ELF-1 (cell line): ENCODE measurements around the gene FAM111A.

Source experiments
- DNase-seq: peaks from one replicate; pipeline ENCODE4 v3.0.0-alpha.2; 2016; ENCODE audit warnings: low read depth, low spot score

Gene FAM111A

DNA sequence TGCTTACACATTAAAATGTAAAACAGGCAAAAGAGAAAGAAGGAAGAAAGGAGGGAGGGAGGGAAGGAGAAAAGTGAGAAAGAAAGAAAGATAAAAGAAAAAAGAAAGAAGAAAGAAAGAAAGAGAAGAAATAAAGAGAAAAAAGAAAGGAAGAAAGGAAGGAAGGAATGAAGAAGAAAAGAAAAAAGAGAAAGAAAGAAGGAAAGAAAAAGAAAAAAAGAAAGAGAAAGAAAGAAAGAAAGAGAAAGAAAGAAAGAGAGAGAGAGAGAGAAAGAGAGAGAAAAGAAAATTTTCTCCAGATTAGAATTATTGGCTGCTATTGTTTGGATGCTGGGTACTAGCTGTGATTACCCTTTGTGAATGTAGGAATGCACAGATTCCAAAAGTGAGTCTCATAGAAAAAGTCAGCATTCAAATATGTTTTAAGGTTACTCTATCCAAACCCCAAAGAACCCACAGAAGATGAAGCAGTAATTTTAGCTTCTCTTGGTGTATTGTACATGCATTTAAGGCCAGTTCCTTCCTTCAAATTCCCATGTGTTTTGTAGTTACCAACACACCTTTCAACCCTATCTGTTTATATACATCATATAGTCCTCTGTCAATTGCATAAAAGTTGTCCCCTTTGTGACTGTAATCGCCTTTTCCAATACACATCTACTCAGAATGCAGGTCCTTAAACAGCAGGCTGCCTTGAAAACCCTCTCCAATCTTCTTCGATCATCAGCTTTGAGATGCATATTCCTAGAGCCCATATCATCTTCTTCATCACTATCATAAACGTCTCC, 789 bp upstream of the FAM111A start:
- DNase-seq = no peak

DNA sequence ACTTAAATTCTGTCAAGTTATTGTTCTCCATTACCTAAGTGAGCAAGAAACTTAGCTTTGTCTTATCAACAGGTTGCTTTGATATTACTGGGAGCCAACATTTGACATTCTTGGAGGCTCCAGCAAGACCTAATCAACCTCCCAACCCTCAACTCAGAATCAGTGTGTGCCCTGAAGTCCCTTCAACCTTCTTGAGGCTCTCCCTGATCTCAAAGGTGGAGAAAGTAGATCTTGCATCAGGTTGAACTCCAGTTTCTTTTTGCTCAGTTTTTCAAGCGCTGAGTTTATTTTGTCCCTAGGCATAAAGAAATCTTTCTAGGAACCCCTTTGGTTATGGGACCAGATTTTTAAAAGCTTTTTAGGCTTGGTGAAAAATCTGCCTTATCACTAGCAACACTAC, 1.4 kb downstream of the FAM111A start:
- DNase-seq = no peak

DNA sequence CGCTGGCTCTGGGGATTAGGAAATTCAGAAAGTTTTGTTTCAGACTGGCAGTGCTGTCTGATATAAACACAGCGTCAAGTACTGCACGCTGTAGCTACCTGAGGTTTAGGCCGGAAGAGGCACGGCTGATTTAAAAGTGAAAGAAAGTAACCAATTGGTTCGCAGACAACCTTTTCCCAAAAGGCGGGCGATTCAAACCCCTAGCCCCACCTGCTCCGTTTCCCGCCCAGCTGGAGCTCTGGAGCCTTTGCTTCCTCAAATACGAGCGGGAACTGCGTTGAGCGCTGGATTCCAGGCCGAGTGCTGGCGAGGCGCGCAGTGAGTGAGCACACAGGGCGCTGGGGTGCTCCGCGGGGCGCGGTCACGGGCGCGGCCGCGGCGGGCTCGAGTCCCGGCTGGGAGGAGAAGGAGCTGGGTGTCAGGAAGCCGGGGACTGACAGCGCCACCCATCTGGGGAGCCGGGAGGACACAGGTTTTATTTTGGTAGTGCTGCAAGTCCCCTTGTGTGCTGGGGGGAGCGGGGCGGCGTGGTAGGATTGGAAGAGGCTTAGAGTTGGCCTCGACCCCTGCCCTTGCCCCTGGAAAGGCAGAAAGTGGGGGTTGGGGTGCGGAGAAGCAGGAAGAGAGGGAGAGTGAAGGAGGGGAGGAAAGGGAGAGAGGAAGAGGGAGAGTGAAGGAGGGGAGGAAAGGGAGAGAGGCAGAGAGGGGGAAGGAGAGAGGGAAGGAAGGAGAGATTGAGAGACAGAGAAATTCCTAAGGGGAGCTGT, 2.1 kb downstream of the FAM111A start:
- peak; percentile 79 for DNase-seq

DNA sequence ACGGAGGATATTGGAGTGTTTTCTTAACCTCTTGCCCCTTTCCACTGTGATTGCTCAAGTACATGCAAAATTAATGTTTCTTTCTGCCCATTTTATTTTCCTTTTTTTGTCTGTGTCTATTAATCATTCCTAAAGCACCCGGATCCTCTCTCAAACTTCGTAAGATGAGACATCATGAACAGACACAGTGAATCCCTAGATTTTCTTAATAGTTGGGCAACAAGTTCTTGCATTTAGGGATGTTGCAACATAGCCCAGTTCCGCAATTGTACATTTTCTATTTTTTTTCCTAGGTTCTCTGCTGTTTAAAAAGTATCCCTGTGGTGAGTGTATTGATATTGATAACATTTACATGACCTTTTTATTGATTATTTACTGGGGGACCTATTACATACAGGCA, 2.9 kb downstream of the FAM111A start:
- DNase-seq = no peak

DNA sequence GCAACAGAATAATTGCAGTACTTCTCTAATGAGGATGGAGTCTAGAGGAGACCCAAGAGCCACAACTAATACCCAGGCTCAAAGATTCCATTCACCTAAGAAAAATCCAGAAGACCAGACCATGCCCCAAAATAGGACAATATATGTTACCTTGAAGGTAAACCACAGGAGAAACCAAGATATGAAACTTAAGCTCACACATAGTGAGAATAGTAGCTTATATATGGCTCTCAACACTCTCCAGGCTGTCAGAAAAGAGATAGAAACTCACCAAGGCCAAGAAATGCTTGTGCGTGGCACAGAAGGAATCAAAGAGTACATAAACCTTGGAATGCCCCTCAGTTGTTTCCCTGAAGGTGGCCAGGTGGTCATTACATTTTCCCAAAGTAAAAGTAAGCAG, 9.1 kb downstream of the FAM111A start:
- no peak for DNase-seq

- DNase-seq = no peak
These were observed 9.8 kb downstream of the FAM111A start for GRCh38 chr11:59152312-59152951.

GRCh38 chr11:59154610-59155009, 12.0 kb downstream of the FAM111A start:
- DNase-seq = no peak

DNA sequence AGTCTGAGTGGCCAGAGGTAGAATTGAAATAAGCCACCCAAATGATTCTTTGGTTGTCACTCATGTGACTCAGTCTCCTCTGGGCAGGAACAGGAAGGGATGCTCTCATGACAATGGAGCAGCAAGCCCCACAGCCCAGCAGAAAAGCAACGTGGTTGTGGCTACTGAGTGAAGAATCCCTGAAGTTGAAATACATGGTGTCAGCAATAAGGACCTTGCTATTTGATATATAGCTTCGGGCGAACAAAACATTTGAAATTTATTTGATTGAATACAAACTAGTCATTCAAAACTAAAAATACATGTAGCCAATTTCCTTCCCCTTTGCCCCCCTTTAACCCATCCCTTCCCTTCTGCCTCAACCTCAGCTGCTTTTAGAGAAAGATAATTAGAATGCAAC, 14.8 kb downstream of the FAM111A start:
- DNase-seq = no peak

- peak; percentile 69 for DNase-seq
These were observed 15.8 kb downstream of the FAM111A start for GRCh38 chr11:59158206-59159068.

DNA sequence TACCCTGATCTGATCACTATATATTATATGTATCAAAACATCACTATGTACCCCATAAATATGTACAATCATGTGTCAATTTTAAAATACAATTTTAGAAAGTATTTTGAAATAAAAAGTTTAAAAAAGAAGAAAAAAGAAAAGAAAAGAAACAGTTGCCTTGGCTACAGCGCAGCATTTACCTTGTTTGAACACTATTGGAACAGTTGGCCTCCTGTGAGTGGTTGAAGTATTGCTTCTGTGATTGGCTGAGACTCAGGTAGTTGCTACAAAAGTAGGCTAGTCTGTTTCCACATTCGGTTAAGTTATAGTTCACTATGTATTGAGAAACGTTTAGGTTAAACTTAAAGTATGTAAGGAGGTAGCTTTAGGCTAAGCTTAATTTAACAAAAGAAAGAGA, 21.4 kb downstream of the FAM111A start:
- no peak for DNase-seq

DNA sequence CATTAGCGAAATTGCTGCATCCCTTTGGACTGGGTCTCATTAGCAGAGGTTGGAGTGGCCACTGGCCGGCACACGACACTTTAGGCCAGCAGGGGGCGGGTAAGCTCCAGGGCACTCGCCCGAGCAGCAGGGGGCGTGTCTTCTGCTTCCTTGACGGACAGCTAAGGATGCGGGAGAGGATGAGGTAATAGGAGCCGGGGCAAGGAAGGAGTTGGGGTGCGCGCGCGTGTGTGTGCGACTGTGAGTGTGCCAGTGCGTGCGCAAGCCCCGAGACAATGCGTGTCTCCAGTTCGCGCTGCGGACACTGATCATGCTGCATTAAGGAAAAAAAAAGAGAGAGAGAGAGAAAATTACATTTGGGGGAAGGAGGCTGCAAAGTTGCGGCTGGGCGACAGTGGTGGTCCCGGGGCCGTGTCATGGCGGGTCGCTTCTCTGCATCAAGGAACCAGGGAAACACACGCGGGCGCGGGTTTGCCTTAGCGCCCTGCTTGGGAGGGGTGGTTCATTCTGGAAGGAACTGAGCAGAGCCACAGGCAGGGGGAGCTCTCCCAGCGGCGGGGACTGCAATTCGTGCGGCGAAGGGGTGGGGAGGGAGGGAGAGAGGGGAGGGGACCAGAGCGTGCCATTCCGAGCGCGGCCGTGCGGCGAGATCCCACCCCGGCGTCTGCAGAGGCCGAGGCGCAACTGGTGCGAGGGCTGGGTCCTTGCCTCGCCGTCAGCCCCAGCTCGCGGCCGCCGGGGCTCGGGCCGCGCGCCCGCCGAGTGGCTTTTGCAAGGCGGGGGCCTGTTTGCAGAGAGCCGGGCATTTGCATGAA, 29.1 kb downstream of the FAM111A start, which contains the start of gene DTX4:
Gene DTX4 (plus strand): TSS at position 625 of the 815 bp plus-strand sequence. CDS start 464 bp downstream, outside the sequence.
- peak; percentile 97 for DNase-seq

DNA sequence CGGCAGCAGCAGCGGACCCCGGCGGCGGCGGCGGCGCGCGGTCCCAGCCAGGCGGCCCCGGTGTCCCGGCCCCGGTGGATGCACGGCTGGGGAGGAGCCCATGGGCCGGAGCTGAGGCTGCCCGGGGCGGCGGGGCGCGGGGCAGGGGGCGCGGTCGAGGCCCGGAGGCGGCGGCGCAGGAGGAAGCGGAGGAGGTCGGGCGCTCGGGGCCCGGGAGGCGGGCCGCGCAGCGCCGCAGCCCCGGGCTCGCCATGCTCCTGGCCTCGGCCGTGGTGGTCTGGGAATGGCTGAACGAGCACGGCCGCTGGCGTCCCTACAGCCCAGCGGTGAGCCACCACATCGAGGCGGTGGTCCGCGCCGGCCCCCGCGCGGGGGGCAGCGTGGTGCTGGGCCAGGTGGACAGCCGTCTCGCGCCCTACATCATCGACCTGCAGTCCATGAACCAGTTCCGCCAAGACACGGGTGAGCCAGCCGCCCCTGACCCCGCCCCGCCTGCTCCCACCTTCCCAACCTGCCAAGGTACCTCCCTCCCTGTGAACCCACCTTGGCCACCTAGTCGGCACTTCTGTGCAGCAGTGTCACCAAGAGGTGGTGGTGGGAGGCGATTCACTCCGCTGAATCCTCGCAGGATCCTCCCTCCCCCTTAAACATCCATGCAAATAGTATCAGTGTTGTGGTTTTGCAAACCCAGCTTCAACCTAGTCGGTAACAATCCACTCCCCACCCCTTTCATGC, 29.9 kb downstream of the FAM111A start:
- DNase-seq = peak; percentile 46

DNA sequence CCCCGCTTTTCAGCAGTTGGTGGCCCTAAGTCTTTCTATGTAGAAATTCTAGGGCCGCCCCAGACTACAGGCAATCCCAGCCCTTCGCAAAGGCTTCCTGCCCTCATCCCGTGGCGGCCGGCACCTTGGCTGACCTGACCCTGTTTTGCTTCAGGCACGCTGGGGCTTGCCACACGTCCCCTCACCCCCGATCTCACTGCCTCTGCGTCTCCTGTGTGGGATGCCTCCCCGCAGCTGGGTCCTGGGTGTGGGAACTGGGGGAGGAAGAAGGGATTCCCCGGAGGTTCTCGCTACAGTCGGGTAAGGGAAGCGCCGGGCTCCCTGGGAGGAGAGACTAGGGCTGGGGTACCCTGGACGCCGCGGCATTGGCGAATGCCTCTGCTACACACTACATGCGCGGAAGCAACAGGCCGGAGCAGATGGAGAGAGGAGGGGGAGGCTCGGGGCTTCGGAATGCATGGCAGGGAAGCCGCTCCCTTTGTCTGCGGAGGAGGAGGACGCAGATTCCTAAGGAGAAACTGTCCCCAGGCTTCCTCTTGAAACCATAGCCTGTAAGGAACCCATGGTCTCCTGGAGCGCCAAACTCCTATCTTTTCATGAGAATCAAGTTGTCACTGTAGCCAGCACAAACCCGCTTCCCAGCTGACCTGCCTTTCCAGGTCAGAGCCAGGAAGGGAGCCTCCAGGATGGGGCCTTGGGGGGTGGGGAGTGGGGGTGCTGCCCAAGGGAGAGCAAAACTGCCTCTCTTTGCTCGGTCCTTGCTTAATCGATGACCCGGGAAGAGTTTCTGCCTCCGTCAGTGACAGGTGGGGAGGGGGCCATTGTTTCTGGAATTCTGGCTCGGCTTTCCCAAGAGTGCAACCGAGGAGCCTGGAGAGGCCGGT, 30.7 kb downstream of the FAM111A start:
- peak; percentile 80 for DNase-seq

GRCh38 chr11:59173964-59174663, 31.5 kb downstream of the FAM111A start:
- DNase-seq = peak; percentile 79

DNA sequence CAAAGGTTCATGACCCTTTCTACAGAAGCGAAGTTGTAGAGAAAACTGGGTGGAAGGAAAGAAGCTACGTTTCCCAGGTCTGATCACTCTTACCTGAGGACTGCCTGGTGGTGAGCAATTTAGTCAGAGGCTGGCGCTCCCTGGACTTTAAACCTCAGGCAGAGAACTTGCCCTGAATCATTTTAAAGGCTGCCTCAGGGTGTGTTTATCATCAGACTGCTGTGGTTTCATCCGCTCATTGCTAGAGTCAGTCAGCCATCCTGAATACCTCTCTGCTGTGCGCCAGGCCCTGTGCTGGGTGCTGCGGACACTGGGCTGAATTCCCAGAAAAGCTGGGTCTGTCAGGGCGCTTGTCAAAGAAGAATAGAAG, 32.0 kb downstream of the FAM111A start:
- DNase-seq = peak; percentile 77

DNA sequence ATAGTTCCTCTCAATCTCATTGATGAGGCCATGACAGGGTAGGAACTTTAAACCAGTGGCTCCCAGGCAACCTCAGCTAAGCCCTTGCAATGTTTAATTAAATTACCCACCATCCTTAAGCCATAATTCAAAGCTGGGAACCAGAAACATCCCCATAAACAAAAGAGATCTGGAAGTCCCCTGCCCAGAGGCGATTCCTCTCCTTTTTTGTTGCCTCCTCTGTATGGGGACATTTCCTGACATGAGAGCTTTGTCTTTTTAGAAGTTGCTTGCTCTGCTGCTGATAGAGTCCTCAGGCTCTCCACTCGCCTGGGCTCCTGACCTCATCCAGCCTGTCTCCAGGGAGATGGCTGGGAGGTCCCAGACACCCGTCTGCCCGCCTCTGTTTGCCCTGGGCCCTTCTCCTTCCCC, 32.4 kb downstream of the FAM111A start:
- peak; percentile 81 for DNase-seq

DNA sequence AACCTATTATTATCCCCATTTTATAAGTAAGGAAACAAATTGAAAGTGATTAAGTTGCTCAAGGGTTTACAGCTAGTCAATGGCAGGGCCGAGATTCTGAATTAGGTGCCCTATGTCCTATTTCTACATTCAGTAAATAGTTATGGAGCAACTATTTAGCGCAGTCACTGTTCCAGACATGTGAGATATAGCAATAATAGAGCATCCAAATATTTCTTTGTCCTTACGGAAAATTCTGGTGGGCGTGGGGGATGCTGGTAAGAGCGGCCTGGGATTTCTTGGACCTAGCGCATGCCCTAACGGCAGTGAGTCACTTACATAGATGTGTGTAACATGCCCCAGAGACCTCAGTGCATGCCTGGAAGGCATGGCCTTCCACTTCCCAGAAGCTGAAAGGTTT, 33.7 kb downstream of the FAM111A start:
- no peak for DNase-seq

- DNase-seq = no peak
These were observed 35.7 kb downstream of the FAM111A start for GRCh38 chr11:59178402-59178801.
